Measurements from ENCODE around the gene IMP4.

- TF ChIP-seq CTCF (IDR thresholded peaks at IDR 0.05) (no peak), EZH2 (IDR thresholded peaks at IDR 0.05; ENCODE audit: borderline replicate concordance, insufficient read depth, low read depth, low read length, poor library complexity, severe bottlenecking) (no peak)
Measured at GRCh38 chr2:130391872-130392670, 49.4 kb downstream of the IMP4 start.

All from B cell (primary cell).